Stimulated activated CD4-positive, alpha-beta T cell treated with anti-CD3 and anti-CD28 coated beads, Interleukin-2, amount 100 ng/mL, for 48 hours (primary cell): ENCODE measurements around the gene ETNK2.

ENCODE experiments used
- DNase-seq, 2 donors: peaks; one replicate each; pipeline ENCODE4 v3.0.0-alpha.2; 2020

The ETNK2 gene, protein sequence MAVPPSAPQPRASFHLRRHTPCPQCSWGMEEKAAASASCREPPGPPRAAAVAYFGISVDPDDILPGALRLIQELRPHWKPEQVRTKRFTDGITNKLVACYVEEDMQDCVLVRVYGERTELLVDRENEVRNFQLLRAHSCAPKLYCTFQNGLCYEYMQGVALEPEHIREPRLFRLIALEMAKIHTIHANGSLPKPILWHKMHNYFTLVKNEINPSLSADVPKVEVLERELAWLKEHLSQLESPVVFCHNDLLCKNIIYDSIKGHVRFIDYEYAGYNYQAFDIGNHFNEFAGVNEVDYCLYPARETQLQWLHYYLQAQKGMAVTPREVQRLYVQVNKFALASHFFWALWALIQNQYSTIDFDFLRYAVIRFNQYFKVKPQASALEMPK

DNA sequence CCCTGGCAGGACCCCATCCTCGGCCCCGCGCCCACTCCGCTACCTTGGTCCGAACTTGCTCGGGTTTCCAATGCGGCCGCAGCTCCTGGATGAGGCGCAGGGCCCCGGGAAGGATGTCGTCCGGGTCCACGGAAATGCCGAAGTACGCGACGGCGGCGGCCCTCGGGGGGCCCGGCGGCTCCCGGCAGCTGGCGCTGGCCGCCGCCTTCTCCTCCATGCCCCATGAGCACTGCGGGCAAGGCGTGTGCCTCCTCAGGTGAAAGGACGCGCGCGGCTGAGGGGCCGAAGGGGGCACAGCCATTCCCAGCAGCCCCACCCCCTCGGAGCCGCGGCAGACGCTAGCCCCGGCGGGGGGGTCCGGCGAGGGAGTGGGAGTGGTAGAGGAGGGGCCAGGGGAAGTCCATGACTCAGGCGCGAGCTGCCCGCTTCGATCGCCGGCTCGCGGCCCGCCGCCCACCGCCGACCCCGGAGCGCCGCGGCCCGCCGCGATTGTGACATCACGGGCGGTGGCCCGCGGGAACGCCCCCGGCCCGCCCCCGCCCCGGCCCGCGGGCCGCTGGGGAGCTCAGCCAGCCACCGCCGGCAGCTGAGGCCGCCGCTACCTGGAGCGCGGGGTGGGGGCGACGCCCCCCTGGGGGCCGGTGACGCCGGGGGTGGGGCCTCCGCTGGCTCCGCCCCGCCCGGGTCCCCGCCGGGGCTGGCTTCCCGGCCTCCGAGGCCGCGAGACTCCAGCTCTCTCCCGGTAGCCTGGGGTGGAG is at the start of gene ETNK2:
Gene ETNK2, minus strand, starts transcription at position 493 of the 758 bp plus-strand sequence. Its CDS starts 192 bp downstream, at position 301.
- DNase-seq, result peak; percentile 23 to 25

DNA sequence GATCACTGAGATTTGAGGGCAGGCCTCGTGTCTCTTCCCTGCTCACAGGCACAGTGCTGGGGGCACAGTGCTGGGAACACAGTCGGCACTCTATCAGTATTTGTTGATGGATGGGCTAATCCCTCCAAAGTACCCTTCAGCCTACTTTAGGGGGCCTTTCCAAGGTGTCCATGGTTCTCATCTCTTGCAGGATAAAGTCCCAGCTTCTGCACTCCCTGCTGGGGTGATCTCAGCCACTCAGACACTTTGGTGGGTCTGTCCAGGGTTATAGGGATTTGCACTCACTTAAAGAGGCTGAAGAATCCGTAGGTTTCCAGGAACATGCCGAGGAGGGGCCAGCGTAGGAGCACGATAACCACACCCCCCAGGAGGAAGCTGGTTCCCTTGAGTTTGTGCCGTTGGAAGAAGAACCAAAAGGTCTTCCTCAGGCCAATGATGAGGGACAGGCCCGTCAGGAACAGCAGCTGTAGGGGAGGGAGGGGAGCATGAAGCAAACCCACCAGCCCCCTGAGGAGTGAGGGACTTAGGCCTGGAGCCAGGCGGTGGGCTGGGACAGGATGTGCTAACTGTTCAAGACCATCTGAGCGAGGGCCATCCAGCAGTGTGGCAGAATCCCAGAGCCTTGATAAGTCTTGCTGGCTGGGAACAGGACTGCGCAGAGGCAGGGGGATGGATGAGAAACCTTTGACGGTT is 49.6 kb upstream of the ETNK2 start:
- no peak for DNase-seq

DNA sequence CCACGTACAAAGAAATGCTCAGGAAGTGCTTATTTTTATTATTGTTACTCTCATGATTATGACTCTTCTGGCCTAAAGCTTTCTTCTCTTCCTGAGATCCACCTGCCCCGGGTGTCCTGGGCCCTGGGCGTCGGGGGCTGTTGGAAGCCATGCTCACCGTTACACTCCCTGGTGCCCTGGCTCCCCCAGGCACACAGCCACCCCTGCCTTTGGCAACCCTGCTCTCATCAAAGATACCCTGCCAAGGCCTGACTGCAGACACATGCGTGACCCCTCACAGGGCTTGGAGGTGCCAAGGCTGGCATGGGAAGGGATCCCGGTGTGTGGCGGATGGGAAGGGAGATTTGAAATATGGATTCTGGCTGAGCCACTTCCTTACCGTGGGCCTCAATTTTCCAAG is 47.7 kb upstream of the ETNK2 start:
- DNase-seq, result no peak

DNA sequence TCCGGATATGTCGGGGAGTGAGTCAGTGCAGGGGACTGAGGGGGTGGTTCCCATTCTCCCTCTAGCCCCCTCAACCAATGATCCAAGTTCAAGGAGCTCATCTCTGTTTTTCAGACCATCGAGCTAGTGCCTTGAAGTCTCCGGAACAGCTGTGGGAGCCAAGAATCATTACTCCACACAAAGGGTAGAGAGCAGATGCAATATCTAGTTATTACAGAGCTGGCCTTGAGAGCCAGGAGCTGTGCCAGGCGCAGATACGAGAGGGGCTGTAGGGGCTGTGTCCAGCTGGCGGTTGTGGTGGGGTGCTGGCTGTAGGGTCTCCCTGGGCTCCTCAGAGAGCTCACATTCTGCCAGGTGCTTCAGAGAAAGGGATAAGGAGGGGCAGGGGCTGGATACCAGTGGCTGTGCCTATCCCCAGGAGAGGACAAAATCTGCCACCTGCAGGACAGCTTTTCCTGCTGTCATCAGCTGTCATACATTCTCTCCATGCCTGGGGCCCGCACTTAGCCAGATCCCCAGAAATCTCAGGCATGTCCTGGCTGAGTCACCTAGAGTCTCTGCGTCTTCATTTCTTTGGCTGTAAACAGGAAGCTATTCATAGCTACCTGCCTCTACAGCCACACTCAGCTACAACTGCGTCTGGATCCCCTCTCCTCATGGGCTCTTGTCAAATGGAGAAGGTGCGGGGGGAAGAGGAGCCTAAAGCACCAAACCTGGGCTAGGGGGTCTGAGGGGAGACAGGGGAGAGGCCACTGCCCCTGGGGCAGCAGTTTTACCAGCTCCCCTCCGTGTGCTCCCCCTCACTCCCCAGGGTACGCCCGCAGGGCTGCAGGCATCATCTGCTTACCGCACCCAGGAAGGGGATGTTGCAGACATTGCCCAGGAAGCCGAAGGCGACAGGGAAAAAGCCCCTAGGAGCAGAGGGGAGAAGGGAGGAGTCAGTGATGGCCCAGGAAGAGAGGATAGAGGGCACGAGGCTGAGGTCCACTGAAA is 46.8 kb upstream of the ETNK2 start:
- DNase-seq, result no peak

DNA sequence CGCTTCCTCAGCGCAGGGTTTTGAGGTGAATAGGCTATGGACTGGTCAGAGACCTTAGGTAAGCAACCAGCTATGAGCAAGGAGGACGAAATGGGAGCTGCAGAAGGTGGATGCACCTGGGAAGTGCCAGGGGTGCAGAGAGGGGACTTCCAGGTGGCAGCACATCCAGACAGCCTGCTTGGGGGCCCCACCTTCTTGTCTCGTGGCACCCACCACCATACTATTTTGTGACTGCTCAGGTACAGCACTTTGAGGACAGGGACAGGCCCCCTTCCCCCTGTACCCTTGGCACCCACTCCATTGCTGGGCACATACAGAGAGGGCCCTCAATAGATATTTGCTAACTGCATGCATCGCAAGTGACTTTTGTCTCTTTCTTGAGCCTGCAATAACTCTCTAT is 45.2 kb upstream of the ETNK2 start:
- no peak for DNase-seq

DNA sequence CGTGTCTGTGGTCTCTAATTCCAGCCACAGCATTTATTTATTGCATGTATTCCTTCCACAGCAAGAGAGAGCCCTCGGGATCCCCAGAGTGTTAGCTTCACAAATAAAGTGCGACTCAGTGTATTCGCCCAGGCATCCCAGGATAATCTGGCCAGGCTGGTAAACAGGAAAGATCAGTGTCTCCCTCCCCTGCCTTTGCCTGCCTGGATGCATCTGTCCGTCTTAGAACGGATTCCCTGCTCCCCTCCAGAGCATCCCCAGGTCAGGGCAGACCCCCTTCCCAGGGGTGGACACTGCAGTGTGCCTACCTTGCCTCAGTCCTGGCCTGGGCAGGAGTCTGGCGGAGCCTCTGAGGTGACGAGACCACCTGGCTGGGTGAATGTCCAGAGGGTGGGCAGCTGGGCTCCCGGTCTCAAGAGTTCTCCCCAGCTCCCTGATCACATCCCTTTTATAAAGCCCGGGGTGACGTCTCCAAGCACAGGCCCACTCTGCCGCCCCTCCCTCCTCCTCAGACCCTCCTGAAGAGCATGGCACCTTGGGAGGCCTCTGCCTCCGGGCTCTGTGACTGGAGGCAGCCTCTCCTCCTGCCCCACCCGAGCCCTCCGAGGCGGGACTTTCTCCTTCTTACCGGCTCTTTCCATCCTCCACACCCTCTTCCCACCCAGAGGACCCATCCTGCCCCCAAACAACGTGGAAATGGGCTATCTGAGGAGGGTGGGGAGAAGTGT is 44.4 kb upstream of the ETNK2 start, which contains the start of gene KISS1:
Gene KISS1, minus strand, starts transcription at position 424 of the 728 bp plus-strand sequence. CDS start 3,615 bp downstream, outside the sequence.
- no peak for DNase-seq

DNA sequence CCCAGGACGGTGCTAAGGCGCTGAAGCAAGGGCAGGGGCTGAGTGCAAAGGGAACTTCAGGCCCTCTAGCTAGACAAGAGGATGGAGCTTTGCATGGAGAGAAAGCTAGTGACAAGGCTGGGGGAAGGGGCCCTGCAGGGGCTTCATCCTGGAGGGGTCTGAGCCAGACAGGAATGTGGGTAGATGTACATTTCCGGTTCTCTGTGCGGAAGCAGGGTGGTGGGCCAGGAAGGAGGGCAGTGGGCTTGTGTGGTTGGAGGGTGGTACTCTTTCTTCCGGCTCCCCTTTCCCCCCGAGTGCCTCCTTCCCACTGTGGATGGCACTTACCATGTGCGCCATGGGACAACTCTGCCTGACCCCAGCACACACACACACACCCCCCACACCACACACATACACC is 42.9 kb upstream of the ETNK2 start:
- no peak for DNase-seq

DNA sequence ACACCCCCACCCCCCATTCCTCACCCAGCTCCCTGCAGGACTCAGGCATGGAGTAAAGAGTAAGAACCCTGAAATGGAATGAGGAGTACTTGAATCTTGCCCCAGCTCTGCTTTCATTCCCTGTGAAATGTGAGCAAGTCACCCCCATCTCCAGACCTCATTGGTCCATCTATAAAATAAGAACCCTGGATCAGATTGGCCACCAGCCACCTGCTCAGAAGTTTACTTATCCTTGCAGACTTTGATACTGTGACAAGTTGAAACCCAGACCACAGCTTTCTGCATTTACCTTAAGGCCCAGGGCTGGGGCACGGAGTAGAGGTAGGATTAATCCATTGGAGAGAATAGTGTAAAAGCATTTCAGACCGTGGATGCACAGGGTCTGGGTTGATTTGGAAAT is 42.2 kb upstream of the ETNK2 start:
- DNase-seq, result no peak

DNA sequence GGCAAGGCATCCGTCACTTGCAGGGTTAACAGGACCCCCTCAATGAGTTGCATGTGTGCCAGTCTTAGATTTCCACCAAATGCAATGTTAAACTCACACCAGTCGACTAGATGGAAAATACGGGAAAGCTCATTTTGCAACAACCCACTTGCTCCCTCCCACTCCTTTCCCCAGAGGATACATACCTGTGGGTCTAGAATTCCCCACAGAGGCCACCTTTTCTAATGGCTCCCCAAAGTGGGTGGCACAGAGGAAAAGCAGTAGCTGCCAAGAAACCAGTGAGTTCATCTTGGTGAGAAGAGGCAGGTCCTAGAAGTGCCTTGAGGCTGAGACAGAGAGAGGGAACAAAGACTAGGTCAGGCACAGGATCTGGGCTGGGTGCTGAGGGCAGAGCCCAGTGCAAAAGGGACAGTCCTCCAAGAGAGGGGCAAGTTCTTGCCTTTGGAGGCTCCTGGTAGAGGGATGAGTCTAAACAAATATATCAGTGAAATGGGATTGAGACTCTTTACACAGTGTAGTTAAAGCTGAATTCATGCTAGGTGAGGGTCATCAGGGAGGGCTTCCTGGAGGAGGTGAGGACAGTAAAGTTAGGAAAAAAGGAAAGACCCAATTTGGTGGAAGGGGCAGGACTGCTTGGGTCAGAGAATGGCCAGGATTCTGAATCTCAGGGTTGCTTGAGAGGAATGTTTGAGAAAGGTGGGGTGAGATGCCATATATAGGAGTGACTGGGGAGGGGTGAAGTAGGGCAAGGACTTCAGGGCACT is 40.9 kb upstream of the ETNK2 start:
- DNase-seq, result no peak

DNA sequence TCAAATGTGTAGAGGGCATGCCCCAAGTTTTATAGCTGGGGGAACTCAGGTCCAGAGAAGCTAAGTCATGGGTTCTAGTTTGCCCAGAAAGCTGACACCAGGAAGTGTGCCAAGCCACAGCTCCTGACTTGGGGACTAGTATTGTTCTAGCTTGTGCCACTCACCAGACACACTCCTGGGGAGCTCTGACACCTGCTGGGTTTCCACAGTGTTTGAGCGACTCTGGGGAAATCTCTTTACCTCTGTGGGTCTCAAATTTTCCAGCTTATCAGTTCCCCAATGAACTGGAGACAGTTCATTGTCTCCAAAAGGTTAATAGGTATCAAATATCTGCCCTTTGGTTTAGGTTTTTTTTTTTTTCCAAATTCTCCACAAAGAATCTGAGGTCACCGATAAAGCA is 40.2 kb upstream of the ETNK2 start:
- DNase-seq, result no peak

DNA sequence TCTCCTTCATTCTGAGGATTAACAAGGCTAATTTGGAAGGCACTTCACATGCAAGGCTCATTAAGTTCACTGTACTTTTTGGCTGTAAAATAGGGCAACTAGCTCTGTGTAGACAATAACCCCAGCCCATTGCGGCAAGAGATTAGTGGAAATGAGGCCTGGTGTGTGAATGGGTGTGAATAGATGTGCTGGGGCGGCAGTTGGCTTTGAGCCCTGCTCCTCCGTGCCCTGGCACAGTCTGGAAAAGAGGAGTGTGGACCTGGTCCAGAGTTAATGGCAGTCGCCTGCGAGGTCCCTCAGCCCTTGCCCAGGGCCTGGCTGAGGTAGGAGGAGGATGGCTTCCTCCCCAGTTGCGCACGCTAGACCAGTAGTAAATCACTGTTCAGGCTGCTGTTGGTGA is 39.6 kb upstream of the ETNK2 start:
- no peak for DNase-seq

DNA sequence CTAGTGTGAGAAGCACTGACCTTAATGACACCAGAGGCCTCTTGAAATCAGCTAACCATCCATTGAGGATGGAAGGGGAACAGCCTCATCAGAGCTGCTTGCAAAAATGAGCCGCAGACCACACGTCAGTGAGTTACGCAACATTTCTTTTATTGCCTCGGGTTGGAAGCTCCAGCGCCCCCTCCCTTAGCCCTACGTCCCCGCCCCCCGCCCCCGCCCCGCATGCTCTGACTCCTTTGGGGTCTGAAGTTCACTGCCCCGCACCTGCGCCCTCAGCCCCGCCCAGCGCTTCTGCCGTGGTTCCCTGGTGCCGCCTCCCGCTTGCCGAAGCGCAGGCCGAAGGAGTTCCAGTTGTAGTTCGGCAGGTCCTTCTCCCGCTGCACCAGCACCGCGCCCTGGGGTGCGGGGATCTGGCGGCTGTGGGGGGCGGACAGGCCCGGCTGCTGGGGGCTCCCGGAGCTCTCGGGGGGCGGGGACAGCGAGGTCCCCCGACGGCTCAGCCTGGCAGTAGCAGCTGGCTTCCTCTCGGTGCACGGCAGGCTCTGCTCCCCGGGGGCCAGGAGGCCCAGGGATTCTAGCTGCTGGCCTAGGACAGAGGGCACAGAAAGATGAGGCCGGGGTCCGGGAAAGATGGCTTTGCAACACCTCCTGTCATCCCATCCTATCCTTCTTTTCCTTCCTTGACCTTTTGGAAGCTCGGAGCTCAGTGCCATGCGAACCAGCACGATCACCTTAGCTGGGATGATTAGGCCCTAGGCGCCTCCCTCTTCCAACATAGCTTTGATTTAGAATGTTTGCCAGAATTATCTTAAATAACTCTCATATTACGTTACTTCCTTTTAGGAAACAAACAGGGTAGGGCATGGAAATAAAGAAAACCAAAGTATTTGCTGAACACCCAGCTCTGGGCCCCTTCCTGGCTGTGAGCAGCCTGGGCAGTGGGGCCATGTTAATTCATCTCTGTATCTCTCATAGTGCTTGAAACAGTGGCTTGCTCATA is 38.7 kb upstream of the ETNK2 start:
- DNase-seq, result no peak

DNA sequence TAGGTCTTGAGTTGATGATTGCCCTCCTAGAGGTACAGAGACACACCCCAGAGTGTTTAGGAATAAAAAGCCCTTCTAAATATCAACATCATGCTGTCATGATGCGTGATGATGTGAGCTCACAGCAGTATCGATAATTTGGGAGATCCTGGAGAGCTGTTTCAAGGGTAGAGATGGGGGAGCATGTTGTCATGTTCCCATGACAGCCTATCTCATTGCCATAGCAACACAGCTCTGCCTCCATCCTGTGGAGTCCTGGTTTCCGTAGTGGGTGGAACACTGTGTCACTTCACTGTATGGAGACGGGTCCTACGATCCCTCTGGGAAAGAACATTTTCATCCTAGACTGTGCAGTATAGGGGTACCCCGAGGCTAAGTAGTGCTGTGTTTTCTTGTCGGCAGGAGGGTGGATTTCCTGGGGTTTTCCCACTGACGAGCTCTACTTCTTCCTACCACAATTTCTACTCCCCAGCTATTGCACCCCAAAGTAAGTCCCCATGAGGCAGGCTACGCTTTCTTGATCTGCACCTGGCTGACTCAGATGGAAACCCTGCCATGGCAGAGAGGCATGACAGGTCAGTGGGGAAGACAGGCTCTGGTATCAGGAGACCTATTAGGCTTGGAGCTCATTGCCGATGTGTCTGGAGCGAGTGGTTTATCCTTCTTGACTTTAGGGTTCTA is 37.3 kb upstream of the ETNK2 start:
- DNase-seq, result no peak

DNA sequence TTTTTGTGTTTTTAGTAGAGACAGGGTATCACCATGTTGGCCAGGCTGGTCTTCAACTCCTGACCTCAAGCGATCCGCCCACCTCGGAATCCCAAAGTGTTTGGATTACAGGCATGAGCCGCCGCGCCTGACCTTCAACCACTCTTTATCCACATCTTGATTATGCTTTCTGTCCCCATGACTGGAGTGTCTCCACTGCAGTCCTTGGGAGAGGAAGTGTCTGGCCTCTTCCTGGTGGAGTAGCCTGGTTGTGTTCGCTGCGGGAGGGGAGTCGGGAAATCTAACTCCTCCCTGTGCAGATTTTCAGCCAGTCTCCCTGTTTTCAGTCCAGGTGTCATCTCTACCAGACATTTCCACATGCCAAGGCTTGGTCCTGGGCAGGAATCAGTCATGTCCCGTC is 34.8 kb upstream of the ETNK2 start:
- no peak for DNase-seq

DNA sequence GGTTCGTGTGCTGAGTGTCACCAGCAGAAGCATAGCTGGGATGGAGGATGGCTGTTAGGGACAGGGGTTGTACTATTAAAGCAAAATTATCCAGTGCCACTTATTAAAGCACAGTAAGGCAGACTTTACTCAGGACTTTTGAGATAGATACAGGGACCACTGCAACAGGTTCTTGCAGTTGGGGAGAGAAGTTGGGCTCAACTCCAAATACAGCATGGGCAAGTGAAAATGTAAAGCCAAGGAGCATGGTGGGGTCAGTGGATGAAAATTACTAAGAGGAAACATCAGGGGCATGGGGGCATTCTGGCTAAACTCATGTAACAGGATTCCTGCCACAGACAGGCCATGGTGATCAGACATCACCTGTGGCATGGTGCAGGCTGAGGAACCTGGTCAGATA is 29.3 kb upstream of the ETNK2 start:
- no peak for DNase-seq

DNA sequence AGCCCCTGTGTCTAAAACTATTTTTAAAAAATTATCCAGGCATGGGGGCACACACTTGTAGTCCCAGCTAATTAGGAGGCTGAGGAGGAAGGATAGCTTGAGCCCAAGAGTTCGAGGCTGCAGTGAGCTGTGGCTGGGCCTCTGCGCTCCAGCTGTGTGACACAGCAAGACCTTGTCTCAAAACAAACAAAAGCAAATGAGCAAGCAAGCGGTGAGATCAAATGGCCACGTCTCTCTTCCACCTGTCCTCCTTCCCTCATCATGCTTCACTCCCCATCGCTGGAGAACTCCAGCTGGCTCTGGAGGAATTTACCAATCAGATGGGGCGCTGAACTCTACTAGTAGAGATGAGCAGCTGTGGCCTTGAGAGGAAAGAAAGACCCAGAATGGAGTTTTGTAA is 28.3 kb upstream of the ETNK2 start:
- no peak for DNase-seq

DNA sequence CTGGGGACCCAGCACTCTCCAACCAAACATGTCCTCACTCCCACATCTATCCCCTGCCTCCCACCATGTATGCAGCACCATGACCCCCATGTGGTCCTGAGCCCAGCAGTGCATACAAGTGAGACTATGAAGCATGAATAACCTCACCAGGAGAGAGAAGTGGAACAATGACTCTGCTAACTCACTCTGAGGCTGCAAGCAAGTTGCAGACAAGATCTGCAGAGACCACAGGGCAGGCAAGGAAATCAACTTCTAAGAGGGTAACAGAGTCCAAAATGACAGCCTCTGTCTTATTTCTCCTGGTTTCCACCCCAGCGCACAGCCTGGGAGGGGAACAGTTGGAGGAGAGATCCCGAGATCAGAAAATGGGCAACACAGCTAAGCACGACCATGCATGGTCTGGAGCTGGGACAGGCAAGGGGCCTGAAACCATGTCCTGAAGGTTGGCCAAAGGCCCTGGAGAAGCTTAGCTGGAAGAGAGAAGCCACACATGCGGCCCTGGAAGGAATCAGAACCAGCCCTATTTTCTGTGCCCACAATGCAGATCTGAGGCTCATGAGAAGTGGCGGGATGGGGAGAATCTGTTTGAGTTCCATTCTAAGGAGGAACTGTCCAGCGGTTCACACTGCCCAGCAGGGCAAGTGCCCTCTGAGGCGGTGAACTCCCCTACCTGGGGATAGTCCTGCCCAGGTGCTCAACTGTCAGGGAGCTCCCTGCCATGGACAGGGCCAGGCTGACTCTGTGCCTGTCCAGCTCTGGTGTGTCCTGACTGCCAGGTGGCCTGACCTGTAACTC is 26.8 kb upstream of the ETNK2 start:
- DNase-seq, result no peak

DNA sequence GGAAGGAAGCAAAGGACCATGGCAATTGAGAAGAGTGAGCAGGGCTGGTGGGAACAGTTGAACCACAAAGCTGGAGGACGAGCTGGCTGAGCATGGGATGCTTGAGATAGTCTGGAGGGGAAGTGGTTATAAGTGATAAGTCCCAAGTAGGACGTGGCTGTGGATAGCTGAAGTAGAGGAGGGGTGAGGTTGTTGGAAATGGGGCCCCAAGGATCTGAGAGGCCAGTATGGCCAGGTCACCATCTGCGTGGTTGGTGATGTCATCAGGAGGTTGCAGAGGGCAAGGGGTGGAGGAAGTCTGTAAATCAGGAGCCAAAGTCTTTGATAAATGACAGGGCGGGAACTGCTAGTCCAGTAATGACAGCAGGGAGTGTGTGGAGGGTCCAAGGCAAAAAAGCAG is 25.3 kb upstream of the ETNK2 start:
- no peak for DNase-seq
